Activated T-cell treated with anti-CD3 and anti-CD28 coated beads, Interleukin-2, amount 50 U/mL, for 4 hours (primary cell): ENCODE results near the gene RORB. TPM values are rescaled to one million over a fixed set of nuclear protein-coding genes. Genes with fewer than 3 reads are reported as not detected.

Experiments
- ATAC-seq, 2 donors: fragments of 200-7000 bp; cut with Tn5 transposase; one replicate each; pipeline ENCODE4 v1.10.0; 2021
- DNase-seq: peaks from one replicate; pipeline ENCODE4 v3.0.0-alpha.2; 2020
- H3K27me3 Mint-ChIP-seq: one replicate; pipeline ENCODE4 v1.8.0; 2021; ENCODE audit warnings: low read depth, mixed read lengths
- H3K36me3 Mint-ChIP-seq: one replicate; pipeline ENCODE4 v1.8.0; 2022; ENCODE audit warnings: mixed read lengths; ENCODE audit not compliant: insufficient read depth
- H3K4me1 Mint-ChIP-seq: one replicate; pipeline ENCODE4 v1.8.0; 2021; ENCODE audit warnings: low read depth, mixed read lengths
- H3K4me3 Mint-ChIP-seq: one replicate; pipeline ENCODE4 v1.8.0; 2021; ENCODE audit warnings: mild to moderate bottlenecking, moderate library complexity, mixed read lengths
- H3K9me3 Mint-ChIP-seq: one replicate; pipeline ENCODE4 v1.8.0; 2021; ENCODE audit warnings: mixed read lengths
- total RNA-seq, 3 donors: library from RNA; stranded (reverse); gene quantifications; one replicate each; pipeline ENCODE4 v1.2.1, GENCODE V29; 2021

The RORB gene
- total RNA-seq, 3 donors from 2014 or later = 0.03 TPM; not detected in 2

GRCh38 chr9:74672237-74672636 is 175.1 kb downstream of the RORB start:
- H3K4me3 Mint-ChIP-seq = no peak overlapping the region
- H3K36me3 Mint-ChIP-seq = no peaks in the 10 kb centered on the region
- DNase-seq (no peak), ATAC-seq (no peak)
- no peaks in the 10 kb centered on the region for H3K9me3 Mint-ChIP-seq
- H3K27me3 Mint-ChIP-seq = no peaks in the 10 kb centered on the region
- no peaks in the 10 kb centered on the region for H3K4me1 Mint-ChIP-seq

GRCh38 chr9:74674077-74674476 is 176.9 kb downstream of the RORB start:
- H3K4me1 Mint-ChIP-seq = no peaks in the 10 kb centered on the region
- DNase-seq (no peak), ATAC-seq (no peak)
- no peaks in the 10 kb centered on the region for H3K36me3 Mint-ChIP-seq
- no peak overlapping the region for H3K4me3 Mint-ChIP-seq
- H3K27me3 Mint-ChIP-seq = no peaks in the 10 kb centered on the region
- H3K9me3 Mint-ChIP-seq = no peaks in the 10 kb centered on the region

- Mint-ChIP-seq H3K4me3 (no peak overlapping the region), H3K27me3 (peaks cover 2% of the 10 kb centered on the region), H3K36me3 (no peaks in the 10 kb centered on the region), H3K4me1 (no peaks in the 10 kb centered on the region), H3K9me3 (no peaks in the 10 kb centered on the region)
- DNase-seq (no peak), ATAC-seq (no peak)
Observed at GRCh38 chr9:74681906-74682305, 184.8 kb downstream of the RORB start.

- Mint-ChIP-seq H3K4me1 (no peaks in the 10 kb centered on the region), H3K4me3 (no peak overlapping the region), H3K9me3 (no peaks in the 10 kb centered on the region), H3K36me3 (no peaks in the 10 kb centered on the region), H3K27me3 (peaks cover 5% of the 10 kb centered on the region)
- ATAC-seq = no peak
- no peak for DNase-seq
Observed at GRCh38 chr9:74683322-74683721, 186.2 kb downstream of the RORB start.

- Mint-ChIP-seq H3K4me3 (no peak overlapping the region), H3K36me3 (no peaks in the 10 kb centered on the region), H3K4me1 (no peaks in the 10 kb centered on the region), H3K9me3 (no peaks in the 10 kb centered on the region), H3K27me3 (peaks cover 3% of the 10 kb centered on the region)
- DNase-seq (no peak), ATAC-seq (no peak)
Observed at GRCh38 chr9:74691058-74691457, 193.9 kb downstream of the RORB start.

- peak in 1 of 2 donors; percentile 14 for ATAC-seq
- Mint-ChIP-seq H3K27me3 (peaks cover 13% of the 10 kb centered on the region), H3K4me1 (no peaks in the 10 kb centered on the region), H3K9me3 (no peaks in the 10 kb centered on the region), H3K4me3 (no peak overlapping the region), H3K36me3 (no peaks in the 10 kb centered on the region)
- DNase-seq = no peak
Observed at GRCh38 chr9:74696520-74696919, 199.4 kb downstream of the RORB start.

- peaks cover 13% of the 10 kb centered on the region for H3K27me3 Mint-ChIP-seq
- ATAC-seq (no peak), DNase-seq (no peak)
- no peaks in the 10 kb centered on the region for H3K4me1 Mint-ChIP-seq
- no peak overlapping the region for H3K4me3 Mint-ChIP-seq
- peaks cover under 1% of the 10 kb centered on the region for H3K9me3 Mint-ChIP-seq
- H3K36me3 Mint-ChIP-seq = no peaks in the 10 kb centered on the region
Observed at GRCh38 chr9:74697535-74697934, 200.4 kb downstream of the RORB start.

GRCh38 chr9:74711341-74711740 is 214.2 kb downstream of the RORB start:
- no peaks in the 10 kb centered on the region for H3K9me3 Mint-ChIP-seq
- peaks cover 3% of the 10 kb centered on the region for H3K27me3 Mint-ChIP-seq
- H3K4me1 Mint-ChIP-seq = no peaks in the 10 kb centered on the region
- DNase-seq (no peak), ATAC-seq (no peak)
- no peaks in the 10 kb centered on the region for H3K36me3 Mint-ChIP-seq
- no peak overlapping the region for H3K4me3 Mint-ChIP-seq

GRCh38 chr9:74718709-74719108 is 221.6 kb downstream of the RORB start:
- Mint-ChIP-seq H3K27me3 (no peaks in the 10 kb centered on the region), H3K4me3 (no peak overlapping the region), H3K36me3 (no peaks in the 10 kb centered on the region), H3K4me1 (no peaks in the 10 kb centered on the region), H3K9me3 (no peaks in the 10 kb centered on the region)
- DNase-seq (no peak), ATAC-seq (no peak)

- no peak overlapping the region for H3K4me3 Mint-ChIP-seq
- no peaks in the 10 kb centered on the region for H3K27me3 Mint-ChIP-seq
- no peaks in the 10 kb centered on the region for H3K4me1 Mint-ChIP-seq
- no peaks in the 10 kb centered on the region for H3K36me3 Mint-ChIP-seq
- H3K9me3 Mint-ChIP-seq = no peaks in the 10 kb centered on the region
- no peak for ATAC-seq
- no peak for DNase-seq
Observed at GRCh38 chr9:74719306-74719705, 222.2 kb downstream of the RORB start.

GRCh38 chr9:74721696-74722660 is 224.8 kb downstream of the RORB start:
- Mint-ChIP-seq H3K27me3 (peaks cover 3% of the 10 kb centered on the region), H3K36me3 (no peaks in the 10 kb centered on the region), H3K4me3 (no peak overlapping the region), H3K9me3 (no peaks in the 10 kb centered on the region), H3K4me1 (no peaks in the 10 kb centered on the region)
- ATAC-seq (no peak), DNase-seq (no peak)

- H3K4me1 Mint-ChIP-seq = no peaks in the 10 kb centered on the region
- peaks cover 6% of the 10 kb centered on the region for H3K27me3 Mint-ChIP-seq
- H3K36me3 Mint-ChIP-seq = no peaks in the 10 kb centered on the region
Observed at GRCh38 chr9:74724317-74724716, 227.2 kb downstream of the RORB start.

GRCh38 chr9:74726581-74726980 is 229.4 kb downstream of the RORB start:
- no peak for DNase-seq
- Mint-ChIP-seq H3K36me3 (no peaks in the 10 kb centered on the region), H3K9me3 (no peaks in the 10 kb centered on the region), H3K4me3 (no peak overlapping the region), H3K4me1 (no peaks in the 10 kb centered on the region), H3K27me3 (peaks cover 6% of the 10 kb centered on the region)
- no peak for ATAC-seq

More at GRCh38 chr9:74724317-74724716, 227.2 kb downstream of the RORB start:
- DNase-seq = no peak
- Mint-ChIP-seq H3K4me3 (no peak overlapping the region), H3K9me3 (no peaks in the 10 kb centered on the region)
- no peak for ATAC-seq

- ATAC-seq (no peak), DNase-seq (no peak)
- Mint-ChIP-seq H3K36me3 (no peaks in the 10 kb centered on the region), H3K9me3 (no peaks in the 10 kb centered on the region), H3K4me1 (no peaks in the 10 kb centered on the region), H3K27me3 (peaks cover 6% of the 10 kb centered on the region), H3K4me3 (no peak overlapping the region)
Observed at GRCh38 chr9:74728176-74728575, 231.0 kb downstream of the RORB start.

GRCh38 chr9:74729136-74729695 is 232.1 kb downstream of the RORB start:
- ATAC-seq = no peak
- H3K4me1 Mint-ChIP-seq = no peaks in the 10 kb centered on the region
- H3K27me3 Mint-ChIP-seq = peaks cover 6% of the 10 kb centered on the region
- H3K36me3 Mint-ChIP-seq = no peaks in the 10 kb centered on the region
- H3K9me3 Mint-ChIP-seq = no peaks in the 10 kb centered on the region
- DNase-seq = no peak
- H3K4me3 Mint-ChIP-seq = no peak overlapping the region
